HUDEP-2 (cell line): ENCODE data around the gene CCR9.

Source experiments
- DNase-seq, 76 experiments: peaks; one replicate each; lab custom pipeline; 2025; ENCODE audit not compliant: unreplicated experiment in 76 of 76; lab: John Stamatoyannopoulos, UW

CCR9 gene

GRCh38 chr3:45871780-45872179 lies 14.6 kb upstream of the CCR9 start:
- DNase-seq: no peak

GRCh38 chr3:45872569-45872968 lies 13.8 kb upstream of the CCR9 start:
- no peak for DNase-seq

- DNase-seq: no peak
Measured at GRCh38 chr3:45873036-45873435, 13.3 kb upstream of the CCR9 start.

GRCh38 chr3:45873638-45874037 lies 12.7 kb upstream of the CCR9 start:
- DNase-seq: no peak

- DNase-seq: peak in 2 of 76 experiments; percentile 2 to 7
Measured at GRCh38 chr3:45874677-45875346, 11.5 kb upstream of the CCR9 start.

GRCh38 chr3:45878124-45878523 lies 8.2 kb upstream of the CCR9 start:
- DNase-seq: no peak

- DNase-seq: no peak
Measured at GRCh38 chr3:45880725-45881077, 5.6 kb upstream of the CCR9 start.

GRCh38 chr3:45881078-45882022 lies 5.0 kb upstream of the CCR9 start:
- peak in 7 of 76 experiments; percentile 0 to 43 (median 13) for DNase-seq

GRCh38 chr3:45884368-45885201 lies 1.8 kb upstream of the CCR9 start:
- DNase-seq: no peak

GRCh38 chr3:45887285-45887684 lies 942 bp downstream of the CCR9 start:
- no peak for DNase-seq

- no peak for DNase-seq
Measured at GRCh38 chr3:45887759-45888511, 1.6 kb downstream of the CCR9 start.

GRCh38 chr3:45889337-45889736 lies 3.0 kb downstream of the CCR9 start:
- DNase-seq: no peak

GRCh38 chr3:45890405-45890804 lies 4.1 kb downstream of the CCR9 start:
- peak in 1 of 76 experiments; percentile 5 for DNase-seq

GRCh38 chr3:45892161-45892560 lies 5.8 kb downstream of the CCR9 start:
- no peak for DNase-seq

GRCh38 chr3:45894015-45894414 lies 7.7 kb downstream of the CCR9 start:
- DNase-seq: no peak

- DNase-seq: no peak
Measured at GRCh38 chr3:45895686-45896468, 9.5 kb downstream of the CCR9 start.

- no peak for DNase-seq
Measured at GRCh38 chr3:45896956-45897355, 10.6 kb downstream of the CCR9 start.

- DNase-seq: no peak
Measured at GRCh38 chr3:45904931-45905330, 18.6 kb downstream of the CCR9 start.

- no peak for DNase-seq
Measured at GRCh38 chr3:45905755-45906154, 19.4 kb downstream of the CCR9 start.
